H9 (cell line): ENCODE measurements around the gene GRID2. TPM values are rescaled to one million over a fixed set of nuclear protein-coding genes. Genes with fewer than 3 reads are reported as not detected.

ENCODE experiments used
- DNase-seq: peaks from one replicate; pipeline ENCODE4 v3.0.0-alpha.2; 2017
- H2AFZ ChIP-seq: one replicate; pipeline ENCODE4 v1.6.1; 2013; ENCODE audit warnings: mild to moderate bottlenecking, low read length, control low read depth, moderate library complexity
- H2AK5ac ChIP-seq: 2 replicates; pipeline ENCODE4 v1.6.1; 2013; ENCODE audit warnings: low read length, control low read depth, mixed read lengths; ENCODE audit not compliant: insufficient read length
- H2BK120ac ChIP-seq: one replicate; pipeline ENCODE4 v1.6.1; 2013; ENCODE audit warnings: low read depth, mild to moderate bottlenecking, low read length, control low read depth, inconsistent platforms; ENCODE audit not compliant: poor library complexity, severe bottlenecking
- H2BK12ac ChIP-seq: 2 replicates; pipeline ENCODE4 v1.6.1; 2013; ENCODE audit warnings: low read length, control low read depth, mixed read lengths, low read depth; ENCODE audit not compliant: insufficient read length
- H2BK15ac ChIP-seq: 2 replicates; pipeline ENCODE4 v1.6.1; 2013; ENCODE audit warnings: low read depth, low read length, control low read depth
- H2BK20ac ChIP-seq: one replicate; pipeline ENCODE4 v1.6.1; 2013; ENCODE audit warnings: low read depth, mild to moderate bottlenecking, low read length, control low read depth, inconsistent platforms; ENCODE audit not compliant: poor library complexity, severe bottlenecking
- H2BK5ac ChIP-seq: 2 replicates; pipeline ENCODE4 v1.6.1; 2013; ENCODE audit warnings: low read length, control low read depth, mixed read lengths; ENCODE audit not compliant: insufficient read length
- H3K14ac ChIP-seq: 2 replicates; pipeline ENCODE4 v1.6.1; 2013; ENCODE audit warnings: low read length, control low read depth; ENCODE audit not compliant: insufficient read depth
- H3K18ac ChIP-seq: 2 replicates; pipeline ENCODE4 v1.6.1; 2013; ENCODE audit warnings: low read depth, mild to moderate bottlenecking, mixed read lengths, low read length, control low read depth; ENCODE audit not compliant: insufficient read length
- H3K23ac ChIP-seq: 2 replicates; pipeline ENCODE4 v1.6.1; 2013; ENCODE audit warnings: low read length, control low read depth, mixed read lengths, low read depth; ENCODE audit not compliant: insufficient read length
- H3K23me2 ChIP-seq: 2 replicates; pipeline ENCODE4 v1.6.1; 2013; ENCODE audit warnings: low read depth, mild to moderate bottlenecking, mixed read lengths, low read length, control low read depth; ENCODE audit not compliant: insufficient read length, poor library complexity, severe bottlenecking
- H3K27ac ChIP-seq: 2 replicates; pipeline ENCODE4 v1.5.1; 2013; ENCODE audit warnings: low read length, control low read depth, mixed read lengths, low read depth; ENCODE audit not compliant: insufficient read length
- H3K27me3 ChIP-seq: 2 replicates; pipeline ENCODE4 v1.6.1; 2013; ENCODE audit warnings: low read length, control low read depth, inconsistent platforms; ENCODE audit not compliant: insufficient read depth
- H3K4ac ChIP-seq: 2 replicates; pipeline ENCODE4 v1.6.1; 2013; ENCODE audit warnings: low read depth, mild to moderate bottlenecking, control low read depth, inconsistent platforms, low read length, moderate library complexity
- H3K4me1 ChIP-seq: 2 replicates; pipeline ENCODE4 v1.6.1; 2013; ENCODE audit warnings: low read length, control low read depth, inconsistent platforms; ENCODE audit not compliant: insufficient read depth
- H3K4me2 ChIP-seq: 2 replicates; pipeline ENCODE4 v1.6.1; 2013; ENCODE audit warnings: low read length, control low read depth, mixed read lengths; ENCODE audit not compliant: insufficient read length, insufficient read depth
- H3K56ac ChIP-seq: 2 replicates; pipeline ENCODE4 v1.6.1; 2013; ENCODE audit warnings: low read depth, mild to moderate bottlenecking, mixed read lengths, low read length, control low read depth; ENCODE audit not compliant: insufficient read length
- H3K79me1 ChIP-seq: 2 replicates; pipeline ENCODE4 v1.6.1; 2013; ENCODE audit warnings: low read depth, mild to moderate bottlenecking, moderate library complexity, low read length, control low read depth, inconsistent platforms; ENCODE audit not compliant: insufficient read depth, poor library complexity, severe bottlenecking
- H3K79me2 ChIP-seq: 2 replicates; pipeline ENCODE4 v1.6.1; 2013; ENCODE audit warnings: low read length, control low read depth, inconsistent platforms; ENCODE audit not compliant: insufficient read depth
- H3K9ac ChIP-seq: 2 replicates; pipeline ENCODE4 v1.6.1; 2013; ENCODE audit warnings: low read length, control low read depth, mixed read lengths; ENCODE audit not compliant: insufficient read length; ENCODE audit errors: extremely low read depth
- H3K9me3 ChIP-seq: one replicate; pipeline ENCODE4 v1.6.1; 2013; ENCODE audit warnings: low read depth, low read length, inconsistent platforms; ENCODE audit not compliant: control insufficient read depth
- H3T11ph ChIP-seq: one replicate; pipeline ENCODE4 v1.6.1; 2013; ENCODE audit warnings: mild to moderate bottlenecking, low read length, control low read depth, inconsistent platforms
- H4K20me1 ChIP-seq: one replicate; pipeline ENCODE4 v1.6.1; 2013; ENCODE audit not compliant: control insufficient read depth, insufficient read length, insufficient read depth
- H4K5ac ChIP-seq: 2 replicates; pipeline ENCODE4 v1.6.1; 2013; ENCODE audit warnings: low read depth, mild to moderate bottlenecking, mixed read lengths, low read length, control low read depth; ENCODE audit not compliant: insufficient read length
- H4K8ac ChIP-seq: replicated peaks from 2 replicates; pipeline ENCODE4 v1.6.1; 2013; ENCODE audit warnings: low read length, control low read depth, mixed read lengths, low read depth; ENCODE audit not compliant: insufficient read length
- H4K91ac ChIP-seq: 2 replicates; pipeline ENCODE4 v1.6.1; 2013; ENCODE audit warnings: low read depth, mild to moderate bottlenecking, moderate library complexity, mixed read lengths, low read length, control low read depth; ENCODE audit not compliant: insufficient read length
- H3K27ac Mint-ChIP-seq, 3 experiments: 2 replicates in 2 of 3; 3 replicates in 1 of 3; pipeline ENCODE4 v1.8.0; 2020 to 2021; ENCODE audit warnings: mixed read lengths in 3 of 3, mild to moderate bottlenecking in 1 of 3, moderate library complexity in 1 of 3
- H3K27me3 Mint-ChIP-seq: 2 replicates; pipeline ENCODE4 v1.8.0; 2021; ENCODE audit warnings: low read depth, mild to moderate bottlenecking, moderate library complexity, mixed read lengths
- H3K36me3 Mint-ChIP-seq, 3 experiments: 2 replicates in 2 of 3; 3 replicates in 1 of 3; pipeline ENCODE4 v1.8.0; 2020 to 2021; ENCODE audit warnings: low read depth in 3 of 3, mixed read lengths in 3 of 3; ENCODE audit not compliant: insufficient read depth in 1 of 3
- H3K4me1 Mint-ChIP-seq, 2 experiments: 2 replicates each; pipeline ENCODE4 v1.8.0; 2020; ENCODE audit warnings: mixed read lengths in 2 of 2
- H3K4me3 Mint-ChIP-seq, 2 experiments: 2 replicates in 1 of 2; 3 replicates in 1 of 2; pipeline ENCODE4 v1.8.0; 2020 to 2021; ENCODE audit warnings: mild to moderate bottlenecking in 2 of 2, mixed read lengths in 2 of 2, moderate library complexity in 1 of 2
- H3K9me3 Mint-ChIP-seq, 2 experiments: 2 replicates in 1 of 2; 3 replicates in 1 of 2; pipeline ENCODE4 v1.8.0; 2020; ENCODE audit warnings: mild to moderate bottlenecking in 2 of 2, mixed read lengths in 2 of 2, moderate library complexity in 1 of 2
- WGBS: extraction: QIAGEN DNeasy Blood & Tissue Kit; methylation state at CpG from one replicate; pipeline ENCODE4 v1.1.7; 2013; ENCODE audit warnings: missing lambda C conversion rate, low lambda C conversion rate, mixed read lengths; ENCODE audit not compliant: insufficient read length; ENCODE audit errors: extremely low coverage; 5-methylcytosine and 5-hydroxymethylcytosine counted together
- total RNA-seq: library from RNA; stranded (reverse); gene quantifications from 2 replicates; pipeline ENCODE4 v1.2.1, GENCODE V29; 2021
- TF ChIP-seq, protein P1 (sequence below): fragments of 200-600 bp; sonication (generic); conservative IDR thresholded peaks from 3 replicates; pipeline ENCODE4 v1.8.0; 2021; ENCODE audit warnings: antibody characterized with exemption, mild to moderate bottlenecking

Gene GRID2
- total RNA-seq, 1 experiment from 2014 or later: 21.8 TPM

DNA sequence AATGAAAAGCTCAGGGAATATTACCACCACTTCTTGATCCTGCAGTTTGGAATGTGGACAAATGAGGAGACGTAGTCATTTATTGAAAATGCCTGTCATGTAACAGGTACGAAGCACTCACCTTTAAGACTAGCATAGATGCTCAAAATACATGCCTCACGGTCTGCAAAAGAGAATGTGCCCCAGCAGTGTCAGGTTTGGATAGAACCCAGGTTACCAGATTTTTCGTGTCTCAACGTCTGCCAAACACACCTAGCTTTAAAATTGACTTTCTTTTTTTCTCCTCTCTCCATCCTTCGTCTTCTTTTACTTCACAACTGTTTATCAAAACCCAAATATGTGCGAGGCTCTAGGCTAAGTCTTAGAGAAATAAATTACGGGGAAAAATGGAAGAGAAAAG lies 918.0 kb downstream of the GRID2 start:
- H3K9me3 Mint-ChIP-seq: peaks cover 0 to 4% of the 10 kb centered on the region in 2 experiments; a peak in 2 of 5 replicates
- Histone ChIP-seq H3T11ph (no peak overlapping the region), H2BK12ac (no peak overlapping the region), H3K56ac (no peak overlapping the region), H3K23me2 (no peaks in the 10 kb centered on the region), H2BK5ac (no peak overlapping the region), H2BK120ac (no peak overlapping the region), H3K27me3 (no peaks in the 10 kb centered on the region), H3K4me2 (no peak overlapping the region), H3K9ac (no peak overlapping the region), H3K27ac (no peak overlapping the region), H4K20me1 (no peaks in the 10 kb centered on the region), H4K91ac (no peak overlapping the region), H4K8ac (no peak overlapping the region), H3K4me1 (no peaks in the 10 kb centered on the region), H3K23ac (no peak overlapping the region), H2AFZ (no peak overlapping the region), H3K9me3 (no peaks in the 10 kb centered on the region), H3K18ac (no peak overlapping the region), H2BK15ac (no peak overlapping the region), H2AK5ac (no peak overlapping the region), H3K79me1 (no peaks in the 10 kb centered on the region), H3K14ac (no peak overlapping the region), H2BK20ac (no peak overlapping the region), H3K4ac (no peak overlapping the region), H4K5ac (no peak overlapping the region), H3K79me2 (no peaks in the 10 kb centered on the region)
- H3K27me3 Mint-ChIP-seq: no peaks in the 10 kb centered on the region
- peaks cover 0 to 3% of the 10 kb centered on the region in 2 experiments; a peak in 1 of 4 replicates for H3K4me1 Mint-ChIP-seq
- no peak overlapping the region for H3K27ac Mint-ChIP-seq
- H3K36me3 Mint-ChIP-seq: peaks cover 9 to 15% (median 13%) of the 10 kb centered on the region in 3 experiments
- no peak overlapping the region for H3K4me3 Mint-ChIP-seq
- no CpG with 5 or more reads among the region's 8 CpGs for WGBS
- TF ChIP-seq, protein P1, sequence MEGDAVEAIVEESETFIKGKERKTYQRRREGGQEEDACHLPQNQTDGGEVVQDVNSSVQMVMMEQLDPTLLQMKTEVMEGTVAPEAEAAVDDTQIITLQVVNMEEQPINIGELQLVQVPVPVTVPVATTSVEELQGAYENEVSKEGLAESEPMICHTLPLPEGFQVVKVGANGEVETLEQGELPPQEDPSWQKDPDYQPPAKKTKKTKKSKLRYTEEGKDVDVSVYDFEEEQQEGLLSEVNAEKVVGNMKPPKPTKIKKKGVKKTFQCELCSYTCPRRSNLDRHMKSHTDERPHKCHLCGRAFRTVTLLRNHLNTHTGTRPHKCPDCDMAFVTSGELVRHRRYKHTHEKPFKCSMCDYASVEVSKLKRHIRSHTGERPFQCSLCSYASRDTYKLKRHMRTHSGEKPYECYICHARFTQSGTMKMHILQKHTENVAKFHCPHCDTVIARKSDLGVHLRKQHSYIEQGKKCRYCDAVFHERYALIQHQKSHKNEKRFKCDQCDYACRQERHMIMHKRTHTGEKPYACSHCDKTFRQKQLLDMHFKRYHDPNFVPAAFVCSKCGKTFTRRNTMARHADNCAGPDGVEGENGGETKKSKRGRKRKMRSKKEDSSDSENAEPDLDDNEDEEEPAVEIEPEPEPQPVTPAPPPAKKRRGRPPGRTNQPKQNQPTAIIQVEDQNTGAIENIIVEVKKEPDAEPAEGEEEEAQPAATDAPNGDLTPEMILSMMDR: no peak
- no peak for DNase-seq
